Duodenal mucosa (tissue), 2 donors: ENCODE measurements around the gene HTR3E.

Experiments used
- H3K27ac ChIP-seq: one replicate; pipeline ENCODE4 v1.7.0; 2013; ENCODE audit warnings: low read depth, low read length
- H3K27me3 ChIP-seq, 2 donors: one replicate each; pipeline ENCODE4 v1.7.0; 2013; ENCODE audit warnings: low read length in 2 of 2, control low read depth in 1 of 2; ENCODE audit not compliant: insufficient read depth in 2 of 2, control insufficient read depth in 1 of 2
- H3K36me3 ChIP-seq, 2 donors: one replicate each; pipeline ENCODE4 v1.7.0; 2013; ENCODE audit warnings: low read length in 2 of 2, control low read depth in 1 of 2; ENCODE audit not compliant: insufficient read depth in 2 of 2, control insufficient read depth in 1 of 2
- H3K4me1 ChIP-seq, 2 donors: one replicate each; pipeline ENCODE4 v1.7.0; 2013; ENCODE audit warnings: low read length in 2 of 2, control low read depth in 1 of 2; ENCODE audit not compliant: insufficient read depth in 2 of 2, control insufficient read depth in 1 of 2
- H3K4me3 ChIP-seq, 2 donors: one replicate each; pipeline ENCODE4 v1.7.0; 2013; ENCODE audit warnings: low read length in 2 of 2, low read depth in 1 of 2
- H3K9ac ChIP-seq, 2 donors: one replicate each; pipeline ENCODE4 v1.7.0; 2013; ENCODE audit warnings: low read length in 2 of 2, low read depth in 1 of 2
- H3K9me3 ChIP-seq, 2 donors: one replicate each; pipeline ENCODE4 v1.7.0; 2013; ENCODE audit warnings: low read length in 2 of 2, control low read depth in 1 of 2; ENCODE audit not compliant: control insufficient read depth in 1 of 2

The HTR3E gene

DNA sequence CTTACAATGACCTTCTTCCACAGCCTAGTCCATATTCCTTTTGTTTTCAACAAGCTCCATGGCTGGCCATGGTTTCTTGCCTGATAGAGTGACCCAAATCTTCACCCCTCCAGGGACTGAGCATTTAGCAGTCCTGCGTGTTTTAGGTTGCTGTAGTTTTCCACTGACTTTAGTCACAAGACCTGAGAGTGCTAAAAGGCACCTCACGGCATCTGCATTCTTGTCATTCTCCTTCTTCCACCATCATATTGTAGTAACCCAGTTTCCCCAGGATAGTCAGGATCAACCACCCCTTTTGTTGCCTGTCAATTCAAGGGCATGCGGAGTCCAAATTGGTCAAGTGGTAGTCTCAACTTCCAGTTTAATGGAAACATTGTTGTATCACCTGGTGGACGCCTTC lies 23.2 kb upstream of the HTR3E start:
- H3K9me3 ChIP-seq = no peaks in the 10 kb centered on the region
- H3K36me3 ChIP-seq = no peaks in the 10 kb centered on the region
- no peak overlapping the region for H3K9ac ChIP-seq
- no peaks in the 10 kb centered on the region for H3K27me3 ChIP-seq
- H3K27ac ChIP-seq = no peak overlapping the region
- no peaks in the 10 kb centered on the region for H3K4me1 ChIP-seq
- H3K4me3 ChIP-seq = no peak overlapping the region

DNA sequence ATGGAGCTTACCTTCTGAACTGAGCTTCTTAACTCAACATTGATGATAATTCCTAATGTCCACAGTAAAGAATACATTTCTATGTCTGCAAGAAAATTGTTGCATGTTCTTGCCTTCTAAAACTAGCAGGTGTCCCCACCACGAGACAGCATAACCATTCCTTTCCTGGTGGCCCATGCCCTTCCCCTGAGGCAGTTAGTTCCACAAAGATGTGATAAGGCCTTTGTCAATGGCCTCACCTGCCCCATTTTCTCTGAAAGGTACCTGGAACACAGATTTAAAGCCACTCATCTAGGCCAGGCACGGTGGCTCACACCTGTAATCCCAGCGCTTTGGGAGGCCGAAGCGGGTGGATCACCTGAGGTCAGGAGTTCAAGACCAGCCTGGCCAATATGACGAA lies 21.0 kb upstream of the HTR3E start:
- H3K9ac ChIP-seq = no peak overlapping the region
- H3K4me1 ChIP-seq = no peaks in the 10 kb centered on the region
- H3K36me3 ChIP-seq = no peaks in the 10 kb centered on the region
- no peak overlapping the region for H3K27ac ChIP-seq
- no peak overlapping the region for H3K4me3 ChIP-seq
- H3K27me3 ChIP-seq = no peaks in the 10 kb centered on the region
- H3K9me3 ChIP-seq = no peaks in the 10 kb centered on the region

DNA sequence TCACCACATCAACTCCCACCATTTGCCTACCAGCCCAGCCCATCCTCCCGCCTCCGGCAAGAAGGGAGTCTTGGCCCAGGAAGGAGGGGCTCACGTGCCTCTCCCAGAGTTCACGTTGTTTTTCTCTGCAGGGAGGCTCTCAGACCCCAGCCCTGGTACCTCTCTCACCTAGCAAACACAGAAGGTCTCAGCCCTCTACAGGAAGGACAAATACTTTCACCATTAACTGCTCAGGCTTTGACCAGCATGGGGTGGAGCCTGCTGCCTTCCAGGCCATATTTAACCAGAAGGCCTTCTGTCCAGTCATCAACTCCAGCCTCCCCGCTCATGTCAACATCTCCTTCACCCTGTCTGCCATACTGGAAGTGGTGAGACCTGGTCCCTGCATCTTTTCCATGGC lies 19.0 kb upstream of the HTR3E start:
- Histone ChIP-seq H3K4me3 (no peak overlapping the region), H3K27ac (no peak overlapping the region), H3K4me1 (no peaks in the 10 kb centered on the region), H3K27me3 (no peaks in the 10 kb centered on the region), H3K36me3 (no peaks in the 10 kb centered on the region), H3K9me3 (no peaks in the 10 kb centered on the region), H3K9ac (no peak overlapping the region)

DNA sequence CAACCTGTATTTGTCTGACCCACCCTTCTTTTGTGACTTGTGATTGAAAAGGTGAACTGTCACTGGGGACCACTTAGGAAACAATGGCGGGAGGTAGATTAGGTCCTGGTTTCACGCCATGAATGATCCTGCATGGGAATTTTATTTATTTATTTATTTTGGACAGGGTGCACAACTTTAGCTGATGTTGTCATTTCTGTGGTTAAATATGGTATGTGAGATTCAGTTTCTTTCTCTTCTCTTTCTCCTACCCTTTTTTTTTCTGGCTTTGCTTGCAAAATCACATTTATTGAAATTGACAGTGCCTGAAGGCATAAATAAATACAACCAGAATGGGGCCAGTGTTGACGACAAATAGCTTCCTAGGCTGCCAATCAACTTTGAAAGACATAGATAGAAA lies 18.0 kb upstream of the HTR3E start:
- no peak overlapping the region for H3K4me3 ChIP-seq
- H3K9me3 ChIP-seq = no peaks in the 10 kb centered on the region
- no peaks in the 10 kb centered on the region for H3K4me1 ChIP-seq
- no peak overlapping the region for H3K27ac ChIP-seq
- no peaks in the 10 kb centered on the region for H3K36me3 ChIP-seq
- no peaks in the 10 kb centered on the region for H3K27me3 ChIP-seq
- H3K9ac ChIP-seq = no peak overlapping the region

DNA sequence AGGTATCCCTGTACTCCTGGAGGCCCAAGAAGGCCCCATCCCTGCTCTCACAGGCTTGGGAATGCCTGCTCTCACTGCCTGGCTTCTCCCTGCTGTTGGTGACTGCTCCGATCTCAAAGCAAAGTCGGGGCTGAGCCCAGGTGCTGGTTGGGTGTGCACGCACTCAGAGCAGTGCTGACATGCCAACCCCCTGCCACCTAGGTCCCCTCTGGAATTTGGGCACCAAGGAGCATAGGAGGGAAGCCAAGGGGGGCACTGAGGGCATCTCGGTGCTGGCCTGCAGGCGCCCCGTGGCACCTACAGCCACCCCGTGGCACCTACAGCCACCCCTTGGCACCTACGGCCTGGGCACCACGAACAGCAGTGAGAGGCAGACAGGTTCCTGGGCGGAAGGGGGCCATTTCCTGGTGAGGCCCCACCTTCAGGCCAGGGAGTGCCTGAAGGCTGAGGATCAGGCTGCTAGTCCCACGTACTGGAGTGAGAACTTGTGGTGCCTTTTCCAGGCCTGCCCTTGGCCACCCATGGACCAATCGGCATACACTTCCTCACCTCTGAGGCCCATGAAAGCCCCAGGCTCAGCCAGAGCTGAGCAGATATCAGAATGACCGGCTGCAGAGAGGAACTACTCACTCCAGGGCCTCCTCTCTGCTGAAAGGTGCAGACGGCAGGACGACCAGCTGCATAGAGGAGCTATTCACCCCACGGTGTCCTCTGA lies 15.6 kb upstream of the HTR3E start:
- Histone ChIP-seq H3K9ac (no peak overlapping the region), H3K27ac (no peak overlapping the region), H3K4me3 (no peak overlapping the region), H3K36me3 (no peaks in the 10 kb centered on the region), H3K27me3 (no peaks in the 10 kb centered on the region), H3K4me1 (no peaks in the 10 kb centered on the region), H3K9me3 (no peaks in the 10 kb centered on the region)

DNA sequence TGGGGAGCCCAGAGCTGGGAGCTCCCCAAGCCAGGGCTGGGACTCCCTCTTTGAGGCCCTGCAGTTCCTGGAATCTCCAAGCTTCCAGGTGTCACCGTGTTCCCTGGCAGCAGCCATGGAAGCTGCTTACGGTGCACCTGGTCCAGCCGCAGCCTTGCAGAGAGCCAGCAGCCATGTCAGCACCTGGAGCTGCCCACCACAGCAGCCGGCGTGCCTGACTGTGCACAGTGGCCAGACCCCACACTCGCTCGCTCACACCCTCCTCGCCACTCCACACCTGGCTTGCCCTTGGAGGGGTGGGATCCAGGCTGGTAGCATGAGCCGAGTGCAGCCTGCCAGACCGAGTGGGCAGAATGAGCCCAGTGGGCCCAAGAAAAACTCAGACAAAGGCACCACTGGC lies 14.8 kb upstream of the HTR3E start:
- Histone ChIP-seq H3K9me3 (no peaks in the 10 kb centered on the region), H3K27ac (no peak overlapping the region), H3K27me3 (no peaks in the 10 kb centered on the region), H3K9ac (no peak overlapping the region), H3K4me1 (no peaks in the 10 kb centered on the region), H3K36me3 (no peaks in the 10 kb centered on the region), H3K4me3 (no peak overlapping the region)

DNA sequence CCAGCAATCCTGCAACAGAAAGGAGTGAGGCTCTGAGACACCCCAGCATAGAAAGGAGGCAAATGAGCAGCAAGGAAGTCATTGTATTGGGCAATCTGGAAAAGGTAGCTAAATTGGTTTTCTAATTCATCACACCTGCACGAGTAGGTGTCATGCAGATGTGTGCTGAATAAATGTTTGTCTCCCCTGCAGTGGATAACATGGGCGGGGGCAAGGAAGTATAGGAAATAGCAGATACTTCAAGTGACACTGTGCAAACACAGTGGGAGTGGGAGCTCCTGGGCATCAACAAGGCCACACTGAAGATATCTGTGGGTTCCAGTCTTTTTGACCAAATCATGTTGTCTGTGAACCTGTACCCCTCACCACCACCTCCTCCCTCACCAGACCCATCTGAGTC lies 14.4 kb upstream of the HTR3E start:
- Histone ChIP-seq H3K9me3 (no peaks in the 10 kb centered on the region), H3K4me3 (no peak overlapping the region), H3K27me3 (no peaks in the 10 kb centered on the region), H3K36me3 (no peaks in the 10 kb centered on the region), H3K9ac (no peak overlapping the region), H3K4me1 (no peaks in the 10 kb centered on the region), H3K27ac (no peak overlapping the region)

DNA sequence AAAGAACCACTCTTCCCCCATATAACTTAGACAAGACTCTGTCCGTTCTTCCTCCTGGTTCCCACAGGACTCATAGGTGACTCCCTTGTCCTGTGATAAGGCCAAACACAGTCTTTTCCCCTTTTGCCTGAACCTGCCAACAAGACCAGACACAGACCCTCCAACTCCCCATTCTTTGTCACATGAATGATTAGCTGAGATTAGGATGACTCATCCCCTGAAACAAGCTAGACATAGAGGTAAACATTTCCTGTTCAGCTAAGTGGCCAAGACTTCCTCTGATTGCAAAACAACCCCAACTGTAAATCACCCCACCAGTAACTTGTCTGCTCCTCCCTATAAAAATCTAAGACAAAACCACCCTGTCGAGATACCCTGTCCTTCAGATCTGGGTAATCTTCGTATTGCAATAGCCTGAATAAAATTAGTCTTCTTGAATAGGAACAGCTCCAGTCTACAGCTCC lies 11.4 kb upstream of the HTR3E start:
- no peaks in the 10 kb centered on the region for H3K36me3 ChIP-seq
- no peaks in the 10 kb centered on the region for H3K27me3 ChIP-seq
- no peak overlapping the region for H3K4me3 ChIP-seq
- H3K9me3 ChIP-seq = no peaks in the 10 kb centered on the region
- H3K27ac ChIP-seq = no peak overlapping the region
- no peak overlapping the region for H3K9ac ChIP-seq
- H3K4me1 ChIP-seq = no peaks in the 10 kb centered on the region

DNA sequence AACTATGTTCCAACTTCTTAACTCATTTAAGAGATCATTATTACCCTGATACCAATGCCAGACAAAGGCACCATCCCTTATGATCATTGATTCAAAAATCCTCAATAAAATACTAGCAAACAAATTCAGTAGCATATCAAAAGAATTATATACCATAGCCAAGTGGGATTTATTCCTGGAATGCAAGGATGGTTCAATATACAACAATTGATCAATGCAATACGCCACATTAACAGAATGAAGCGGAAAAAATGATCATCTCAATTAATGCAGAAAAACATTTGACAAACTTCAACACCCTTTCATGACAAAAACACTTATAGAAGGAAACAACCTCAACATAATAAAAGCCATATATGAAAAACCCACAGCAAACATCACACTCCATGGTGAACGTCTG lies 4.7 kb upstream of the HTR3E start:
- Histone ChIP-seq H3K4me3 (no peak overlapping the region), H3K27ac (no peak overlapping the region), H3K27me3 (no peaks in the 10 kb centered on the region), H3K9ac (no peak overlapping the region), H3K36me3 (no peaks in the 10 kb centered on the region), H3K9me3 (peaks cover 7 to 16% of the 10 kb centered on the region in 2 donors), H3K4me1 (no peaks in the 10 kb centered on the region)

DNA sequence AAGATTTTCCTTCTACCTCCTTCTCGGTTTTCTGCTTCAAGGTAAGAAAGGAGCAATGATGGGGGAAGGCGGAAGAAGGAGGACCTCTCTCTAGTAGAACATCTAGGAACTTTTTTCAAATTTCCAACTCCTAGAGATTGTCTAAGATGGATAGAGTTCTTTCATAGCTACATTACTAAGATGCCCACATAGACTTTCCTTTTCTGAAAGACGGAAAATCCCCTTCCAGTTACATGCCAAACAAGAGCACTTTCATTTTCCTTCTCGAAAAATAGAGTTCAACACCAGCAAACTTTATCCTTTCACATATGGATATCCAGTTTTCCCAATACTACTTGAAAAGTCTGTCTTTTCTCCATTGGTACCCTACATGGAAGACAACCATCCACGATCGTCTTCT lies 692 bp downstream of the HTR3E start:
- peaks cover under 1 to 2% of the 10 kb centered on the region in 2 donors for H3K9me3 ChIP-seq
- H3K4me3 ChIP-seq = no peak overlapping the region
- no peaks in the 10 kb centered on the region for H3K4me1 ChIP-seq
- H3K36me3 ChIP-seq = no peaks in the 10 kb centered on the region
- H3K27me3 ChIP-seq = peaks cover 0 to 3% of the 10 kb centered on the region in 2 donors
- no peak overlapping the region for H3K9ac ChIP-seq
- H3K27ac ChIP-seq = no peak overlapping the region
